Skeletal muscle tissue (tissue), 4 donors: ENCODE data around the gene HPS4. TPM values are rescaled to one million over a fixed set of nuclear protein-coding genes. Genes with fewer than 3 reads are reported as not detected.

Experiments used
- H3K27ac ChIP-seq: one replicate; pipeline ENCODE4 v1.7.0; 2013; ENCODE audit warnings: mild to moderate bottlenecking, low read depth, low read length, inconsistent platforms
- H3K27me3 ChIP-seq, 3 donors: one replicate each; pipeline ENCODE4 v1.7.0; 2013; ENCODE audit warnings: low read length in 3 of 3; ENCODE audit not compliant: control insufficient read depth in 3 of 3, insufficient read depth in 3 of 3
- H3K36me3 ChIP-seq, 3 donors: one replicate each; pipeline ENCODE4 v1.7.0; 2013; ENCODE audit warnings: low read length in 3 of 3; ENCODE audit not compliant: control insufficient read depth in 3 of 3, insufficient read depth in 3 of 3
- H3K4me1 ChIP-seq, 3 donors: one replicate each; pipeline ENCODE4 v1.7.0; 2013; ENCODE audit warnings: low read length in 3 of 3, mild to moderate bottlenecking in 3 of 3; ENCODE audit not compliant: control insufficient read depth in 3 of 3, insufficient read depth in 3 of 3
- H3K4me3 ChIP-seq, 3 donors: one replicate each; pipeline ENCODE4 v1.7.0; 2013; ENCODE audit warnings: low read length in 3 of 3
- H3K9ac ChIP-seq, 3 donors: one replicate each; pipeline ENCODE4 v1.7.0; 2013; ENCODE audit warnings: low read length in 3 of 3, mild to moderate bottlenecking in 3 of 3, moderate library complexity in 2 of 3, low read depth in 1 of 3
- H3K9me3 ChIP-seq, 3 donors: one replicate each; pipeline ENCODE4 v1.7.0; 2013; ENCODE audit warnings: low read length in 3 of 3; ENCODE audit not compliant: control insufficient read depth in 3 of 3
- total RNA-seq: library from RNA; depleted of rRNA; stranded (reverse); fragments of >200 nt; gene quantifications from one replicate; pipeline ENCODE4 v1.2.3, GENCODE V29; 2014
- donor health status: Osteomylitis.

Gene HPS4
- total RNA-seq, 1 donor from 2014 or later: 20.9 TPM

DNA sequence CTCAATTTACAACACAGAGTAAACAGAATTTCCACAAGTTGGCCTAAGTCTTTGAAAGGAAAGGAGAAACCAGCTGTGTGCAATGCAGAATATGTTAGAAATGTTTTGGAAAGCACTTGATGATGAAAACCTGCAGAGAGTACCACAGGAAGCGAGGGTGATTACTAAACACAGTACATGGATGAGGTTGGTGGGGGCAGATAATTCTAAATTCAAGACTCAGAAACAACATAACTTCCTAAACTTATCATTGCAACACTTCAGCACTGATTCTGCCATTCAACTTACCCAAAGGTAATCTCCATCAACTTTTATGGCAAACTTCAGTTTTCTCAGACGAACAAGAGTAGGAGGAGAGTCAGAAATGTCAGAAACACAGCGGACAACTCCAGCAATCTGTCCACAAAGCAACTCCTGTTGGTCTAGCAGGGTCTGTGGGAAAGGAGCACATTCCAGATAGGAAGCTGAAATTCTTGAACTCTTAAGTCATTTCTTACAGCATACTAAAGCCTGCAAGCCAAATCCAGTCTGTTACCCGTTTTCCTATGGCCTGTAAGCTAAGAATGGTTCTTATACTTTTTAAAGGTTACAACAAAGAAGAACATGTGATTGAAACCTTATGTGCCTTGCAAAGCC, 6.8 kb downstream of the HPS4 start:
- Histone ChIP-seq H3K9ac (no peak overlapping the region), H3K36me3 (peaks cover 16 to 58% (median 50%) of the 10 kb centered on the region in 3 donors), H3K4me3 (no peak overlapping the region), H3K27ac (no peak overlapping the region), H3K27me3 (no peaks in the 10 kb centered on the region), H3K9me3 (no peaks in the 10 kb centered on the region), H3K4me1 (peaks cover 18 to 31% (median 28%) of the 10 kb centered on the region in 3 donors)

DNA sequence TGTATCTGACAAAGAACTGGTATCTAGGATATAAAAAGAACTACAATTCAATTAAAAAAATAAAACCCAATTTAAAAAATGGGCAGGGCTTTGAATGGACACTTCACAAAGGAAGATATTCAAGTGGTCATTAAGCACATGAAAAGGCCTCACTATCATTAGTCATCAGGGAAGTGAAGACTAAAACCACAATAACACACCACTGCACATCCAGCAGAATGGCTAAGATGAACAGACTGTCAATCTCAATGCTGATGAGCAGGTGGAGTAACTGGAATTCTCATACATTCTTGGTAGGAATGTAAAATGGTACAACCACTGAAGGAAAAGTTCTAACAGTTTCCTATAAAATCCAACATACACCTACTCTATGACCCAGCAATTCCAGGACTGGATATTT, 8.9 kb downstream of the HPS4 start:
- H3K27me3 ChIP-seq: no peaks in the 10 kb centered on the region
- no peak overlapping the region for H3K4me3 ChIP-seq
- H3K4me1 ChIP-seq: peaks cover 7 to 24% (median 12%) of the 10 kb centered on the region in 3 donors
- H3K9ac ChIP-seq: no peak overlapping the region
- no peaks in the 10 kb centered on the region for H3K9me3 ChIP-seq
- peaks cover 36 to 66% (median 59%) of the 10 kb centered on the region in 3 donors for H3K36me3 ChIP-seq
- H3K27ac ChIP-seq: no peak overlapping the region

DNA sequence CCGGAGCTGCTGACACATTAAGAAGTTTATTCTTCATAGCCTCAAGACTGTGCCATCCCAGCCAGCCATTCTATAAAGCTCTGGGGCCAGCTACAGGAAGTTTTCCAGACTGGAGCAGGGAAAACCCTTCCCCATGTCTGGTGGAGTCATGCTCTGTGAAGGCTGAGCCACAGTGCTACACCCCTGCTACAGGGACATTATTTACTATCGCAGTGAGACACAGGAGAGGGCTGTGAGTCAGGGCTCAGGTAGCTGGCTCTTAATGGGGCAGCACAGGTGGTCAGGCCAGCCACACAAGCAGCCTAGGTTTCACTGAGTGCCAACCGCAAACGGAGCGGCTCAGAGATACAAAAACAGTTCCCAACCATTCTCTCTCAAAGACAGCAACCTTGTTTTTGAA, 12.1 kb downstream of the HPS4 start:
- Histone ChIP-seq H3K9ac (no peak overlapping the region), H3K4me3 (no peak overlapping the region), H3K27me3 (no peaks in the 10 kb centered on the region), H3K4me1 (peaks cover 4 to 17% (median 6%) of the 10 kb centered on the region in 3 donors), H3K36me3 (peaks cover 48 to 67% (median 63%) of the 10 kb centered on the region in 3 donors), H3K9me3 (no peaks in the 10 kb centered on the region), H3K27ac (peak overlapping the region; percentile 87)

DNA sequence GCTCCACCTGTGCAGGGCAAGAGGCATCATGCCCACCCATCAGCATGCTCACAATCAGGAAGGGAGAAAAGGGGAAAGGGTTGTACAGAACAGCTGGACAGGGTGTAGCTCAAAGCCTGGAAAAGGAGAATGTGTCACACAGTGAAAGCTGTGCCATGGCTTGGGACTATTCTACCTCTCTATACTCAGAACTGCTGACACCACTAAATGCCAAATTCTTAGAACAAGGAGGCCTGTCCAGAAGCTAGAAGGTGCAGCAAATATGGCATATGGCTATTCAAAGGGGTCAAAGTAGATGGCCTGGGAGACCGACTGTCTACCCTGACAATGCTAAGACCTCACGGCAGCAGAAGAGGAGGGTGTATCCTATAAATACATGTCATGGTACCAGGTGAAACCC, 12.8 kb downstream of the HPS4 start:
- peaks cover 54 to 69% (median 63%) of the 10 kb centered on the region in 3 donors for H3K36me3 ChIP-seq
- H3K27me3 ChIP-seq: no peaks in the 10 kb centered on the region
- H3K4me3 ChIP-seq: no peak overlapping the region
- peak overlapping the region; percentile 87 for H3K27ac ChIP-seq
- peaks cover 4 to 17% (median 7%) of the 10 kb centered on the region in 3 donors for H3K4me1 ChIP-seq
- H3K9ac ChIP-seq: no peak overlapping the region
- no peaks in the 10 kb centered on the region for H3K9me3 ChIP-seq

DNA sequence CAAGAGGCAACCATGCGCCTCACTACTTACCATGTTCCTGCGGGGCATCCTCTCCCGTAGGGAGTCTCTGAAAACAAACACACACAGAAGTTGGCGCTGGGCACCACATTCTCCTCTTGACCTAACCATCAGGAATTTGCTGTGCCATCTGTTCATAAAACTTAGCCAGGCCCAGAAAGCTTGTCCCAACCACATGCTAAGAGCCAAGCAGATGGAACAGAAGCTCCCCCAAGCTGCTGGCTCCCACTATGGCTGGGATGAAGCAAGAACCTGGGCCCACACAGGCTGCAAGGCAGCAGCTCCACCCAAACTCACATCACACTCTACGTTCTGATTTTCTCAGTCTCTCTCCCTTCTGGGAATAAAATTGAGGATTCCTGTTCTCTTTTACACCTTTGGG, 17.4 kb downstream of the HPS4 start:
- Histone ChIP-seq H3K4me1 (peaks cover 0 to 12% (median 6%) of the 10 kb centered on the region in 3 donors), H3K9ac (peak overlapping the region in 1 of 3 donors; percentile 16), H3K27ac (peak overlapping the region; percentile 29), H3K4me3 (no peak overlapping the region), H3K9me3 (no peaks in the 10 kb centered on the region), H3K27me3 (no peaks in the 10 kb centered on the region), H3K36me3 (peaks cover 70 to 79% (median 74%) of the 10 kb centered on the region in 3 donors)

DNA sequence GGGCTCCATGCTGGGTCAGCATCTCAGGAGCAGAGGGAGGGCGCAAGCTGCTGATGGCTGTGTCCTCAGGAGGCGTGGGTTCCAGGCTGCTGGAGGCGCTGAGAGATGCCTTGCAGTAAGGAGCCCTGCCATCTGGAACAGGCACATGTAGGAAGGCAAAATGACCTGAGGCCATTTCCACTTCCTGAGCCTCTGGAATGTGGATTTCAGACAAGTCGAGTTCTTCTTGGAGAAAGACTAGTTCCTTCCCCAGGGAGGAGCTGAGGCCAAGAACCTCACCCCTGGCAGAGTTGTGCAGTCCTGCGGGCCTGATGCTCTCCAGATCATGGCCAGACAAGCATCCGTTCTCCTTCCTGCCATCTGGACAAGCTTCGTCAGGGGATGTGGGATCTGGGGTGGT, 19.3 kb downstream of the HPS4 start:
- no peak overlapping the region for H3K9ac ChIP-seq
- H3K36me3 ChIP-seq: peaks cover 55 to 69% (median 67%) of the 10 kb centered on the region in 3 donors
- H3K27me3 ChIP-seq: no peaks in the 10 kb centered on the region
- peaks cover 0 to 8% (median 7%) of the 10 kb centered on the region in 3 donors for H3K4me1 ChIP-seq
- no peak overlapping the region for H3K4me3 ChIP-seq
- H3K9me3 ChIP-seq: no peaks in the 10 kb centered on the region
- no peak overlapping the region for H3K27ac ChIP-seq

DNA sequence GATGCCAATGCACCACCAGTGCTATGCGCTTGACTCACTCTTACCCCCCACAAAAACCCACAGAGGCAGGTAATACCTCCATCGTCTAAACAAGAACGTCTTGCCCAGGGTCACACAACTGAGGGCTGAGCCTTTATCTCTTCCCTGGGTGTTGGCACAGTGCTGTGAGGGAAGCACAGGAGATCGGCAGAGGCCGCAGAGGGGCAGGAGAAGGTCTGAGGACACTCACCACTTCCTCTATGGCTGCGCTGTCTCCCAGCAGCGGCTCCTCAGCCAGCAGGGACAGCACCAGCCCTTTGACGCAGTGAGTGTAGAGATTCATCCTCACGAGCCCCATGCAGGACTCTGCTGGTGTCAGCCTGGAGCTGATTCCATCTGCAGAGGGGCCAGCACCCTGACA, 19.9 kb downstream of the HPS4 start:
- Histone ChIP-seq H3K27ac (no peak overlapping the region), H3K9ac (no peak overlapping the region)

DNA sequence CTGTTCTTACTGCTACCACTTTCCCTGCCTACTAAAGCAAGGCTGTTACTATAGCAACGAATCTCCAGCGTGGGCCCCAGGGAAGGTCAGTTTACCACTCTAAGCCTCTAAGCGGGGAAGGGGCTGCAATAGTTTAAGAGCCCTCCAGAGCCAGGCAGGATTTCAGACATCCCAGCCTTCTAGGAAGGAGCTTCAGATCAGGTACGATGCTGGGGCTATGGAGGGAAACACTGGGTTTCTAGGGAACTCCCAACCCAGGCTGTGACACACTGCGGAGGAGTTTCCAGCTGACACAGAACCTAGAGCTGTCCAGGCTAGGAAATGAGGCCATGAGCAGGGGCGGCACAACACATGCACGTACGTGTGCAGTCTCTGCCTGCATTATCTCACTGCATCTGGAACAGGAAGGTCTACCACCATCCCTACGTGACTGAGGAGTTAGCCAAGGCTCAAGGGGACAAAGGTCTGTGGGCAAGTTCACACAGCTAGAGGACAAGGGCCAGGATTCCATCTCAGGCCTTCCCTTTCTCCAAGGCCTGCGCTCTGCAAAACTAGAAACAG, 20.4 kb downstream of the HPS4 start:
- no peak overlapping the region for H3K4me3 ChIP-seq
- H3K27ac ChIP-seq: no peak overlapping the region
- no peaks in the 10 kb centered on the region for H3K9me3 ChIP-seq
- H3K36me3 ChIP-seq: peaks cover 51 to 63% (median 61%) of the 10 kb centered on the region in 3 donors
- H3K27me3 ChIP-seq: no peaks in the 10 kb centered on the region
- no peak overlapping the region for H3K9ac ChIP-seq
- peaks cover 0 to 8% (median 7%) of the 10 kb centered on the region in 3 donors for H3K4me1 ChIP-seq

More for the DNA sequence above, 19.9 kb downstream of the HPS4 start:
- no peaks in the 10 kb centered on the region for H3K27me3 ChIP-seq
- peaks cover 52 to 64% (median 63%) of the 10 kb centered on the region in 3 donors for H3K36me3 ChIP-seq
- H3K4me1 ChIP-seq: peaks cover 0 to 8% (median 7%) of the 10 kb centered on the region in 3 donors
- no peaks in the 10 kb centered on the region for H3K9me3 ChIP-seq
- no peak overlapping the region for H3K4me3 ChIP-seq

DNA sequence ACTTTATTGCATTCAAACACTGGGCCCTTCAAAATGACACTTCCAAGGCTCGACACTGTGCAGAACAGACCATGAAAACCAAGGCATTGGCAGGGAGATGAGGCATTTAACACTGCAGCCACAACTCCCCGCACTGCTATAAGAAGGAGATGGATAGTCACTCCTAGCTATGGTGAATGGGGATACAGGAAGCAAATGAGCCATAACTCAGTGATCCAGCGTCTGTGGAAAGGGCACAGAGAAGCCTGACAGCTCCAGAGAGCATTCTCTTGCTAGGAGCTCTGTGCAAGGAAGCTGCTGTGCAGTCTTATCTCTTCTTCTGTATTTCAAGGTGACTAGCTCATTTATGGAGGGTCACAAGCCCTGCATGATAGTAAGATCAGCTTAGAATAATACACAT, 20.9 kb downstream of the HPS4 start:
- no peak overlapping the region for H3K27ac ChIP-seq
- H3K27me3 ChIP-seq: no peaks in the 10 kb centered on the region
- H3K4me1 ChIP-seq: peaks cover 0 to 8% (median 7%) of the 10 kb centered on the region in 3 donors
- H3K36me3 ChIP-seq: peaks cover 54 to 66% (median 63%) of the 10 kb centered on the region in 3 donors
- no peaks in the 10 kb centered on the region for H3K9me3 ChIP-seq
- H3K9ac ChIP-seq: no peak overlapping the region
- H3K4me3 ChIP-seq: no peak overlapping the region

DNA sequence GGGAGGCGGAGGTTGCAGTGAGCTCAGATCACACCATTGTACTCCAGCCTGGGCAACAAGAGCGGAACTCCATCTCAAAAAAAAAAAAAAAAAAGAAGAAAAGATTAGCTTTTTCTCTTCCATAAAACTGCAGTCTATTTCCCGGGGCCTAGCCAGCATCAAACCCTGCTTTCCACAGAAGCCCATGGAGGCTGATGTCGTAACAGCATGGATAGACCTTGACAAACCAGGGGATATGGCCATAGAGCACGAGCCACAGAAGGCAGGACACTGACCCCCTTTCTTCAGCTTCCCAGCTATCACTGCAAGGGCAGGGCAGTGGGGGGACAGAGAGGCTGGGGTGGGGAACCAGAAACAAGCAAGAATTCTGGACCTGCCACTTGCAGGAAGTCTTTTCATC, 21.5 kb downstream of the HPS4 start:
- Histone ChIP-seq H3K4me1 (peaks cover 0 to 8% (median 7%) of the 10 kb centered on the region in 3 donors), H3K27ac (no peak overlapping the region), H3K9me3 (no peaks in the 10 kb centered on the region), H3K36me3 (peaks cover 56 to 70% (median 63%) of the 10 kb centered on the region in 3 donors), H3K9ac (no peak overlapping the region), H3K27me3 (no peaks in the 10 kb centered on the region), H3K4me3 (no peak overlapping the region)
